GM12874 (cell line): Measurements from ENCODE around the gene ADGRA3.

Experiments used
- TF ChIP-seq, protein P1 (sequence below): IDR thresholded peaks from 2 replicates; pipeline ENCODE4 v1.5.1; 2011; ENCODE audit warnings: low read depth, mild to moderate bottlenecking, control low read depth, low read length, moderate library complexity; ENCODE audit not compliant: insufficient read depth

ADGRA3 gene

GRCh38 chr4:22414833-22415232 is 101.0 kb downstream of the ADGRA3 start:
- TF ChIP-seq, protein P1, sequence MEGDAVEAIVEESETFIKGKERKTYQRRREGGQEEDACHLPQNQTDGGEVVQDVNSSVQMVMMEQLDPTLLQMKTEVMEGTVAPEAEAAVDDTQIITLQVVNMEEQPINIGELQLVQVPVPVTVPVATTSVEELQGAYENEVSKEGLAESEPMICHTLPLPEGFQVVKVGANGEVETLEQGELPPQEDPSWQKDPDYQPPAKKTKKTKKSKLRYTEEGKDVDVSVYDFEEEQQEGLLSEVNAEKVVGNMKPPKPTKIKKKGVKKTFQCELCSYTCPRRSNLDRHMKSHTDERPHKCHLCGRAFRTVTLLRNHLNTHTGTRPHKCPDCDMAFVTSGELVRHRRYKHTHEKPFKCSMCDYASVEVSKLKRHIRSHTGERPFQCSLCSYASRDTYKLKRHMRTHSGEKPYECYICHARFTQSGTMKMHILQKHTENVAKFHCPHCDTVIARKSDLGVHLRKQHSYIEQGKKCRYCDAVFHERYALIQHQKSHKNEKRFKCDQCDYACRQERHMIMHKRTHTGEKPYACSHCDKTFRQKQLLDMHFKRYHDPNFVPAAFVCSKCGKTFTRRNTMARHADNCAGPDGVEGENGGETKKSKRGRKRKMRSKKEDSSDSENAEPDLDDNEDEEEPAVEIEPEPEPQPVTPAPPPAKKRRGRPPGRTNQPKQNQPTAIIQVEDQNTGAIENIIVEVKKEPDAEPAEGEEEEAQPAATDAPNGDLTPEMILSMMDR, result no peak

- TF ChIP-seq, protein P1, result no peak
Observed at GRCh38 chr4:22413471-22413870, 102.4 kb downstream of the ADGRA3 start.

GRCh38 chr4:22412013-22412412 is 103.9 kb downstream of the ADGRA3 start:
- TF ChIP-seq, protein P1, result no peak

DNA sequence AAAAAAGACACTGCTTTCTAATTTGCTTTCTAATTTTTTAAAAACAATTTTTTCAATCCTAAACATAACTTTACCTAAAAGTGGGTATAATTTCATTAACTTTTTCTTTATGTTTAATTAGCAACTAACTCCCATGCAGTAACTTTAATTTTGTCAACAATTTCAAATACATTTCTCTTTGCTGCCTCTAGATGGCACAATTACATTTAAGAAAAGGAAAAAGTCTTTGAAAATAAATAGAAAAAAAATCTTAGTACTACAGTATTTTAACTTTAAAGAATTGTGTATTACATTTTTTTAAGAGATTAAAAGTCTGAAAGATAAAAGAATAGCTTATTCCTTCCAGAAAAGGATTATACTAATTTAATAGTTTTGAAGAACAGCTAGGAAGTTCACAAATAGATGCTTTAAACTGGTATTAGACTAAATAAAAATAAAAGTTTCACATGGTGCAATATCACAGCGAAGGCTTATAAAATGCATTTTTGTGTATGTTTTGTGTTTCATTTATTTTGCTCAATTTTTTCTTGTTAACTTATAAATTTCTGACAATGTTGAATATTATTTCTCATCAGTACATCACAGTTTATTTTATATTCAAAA is 105.1 kb downstream of the ADGRA3 start:
- TF ChIP-seq, protein P1, result no peak

DNA sequence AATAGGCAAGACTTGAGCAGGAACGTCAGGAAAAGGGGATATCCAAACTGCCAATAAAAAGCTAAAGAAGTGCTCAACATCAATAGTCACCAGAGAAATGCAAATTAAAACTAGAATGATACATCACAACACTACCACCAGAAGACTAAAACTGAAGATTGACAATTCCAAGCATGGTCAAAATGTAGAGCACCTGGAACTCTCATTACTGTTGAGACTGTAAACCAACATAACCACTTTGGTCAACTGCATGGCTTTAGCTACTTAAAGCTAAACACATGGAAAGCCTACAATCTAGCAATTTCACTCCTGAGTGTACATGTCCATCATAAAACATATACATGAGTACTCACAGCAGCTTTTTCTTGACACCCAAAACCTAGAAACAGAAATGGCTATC is 107.4 kb downstream of the ADGRA3 start:
- TF ChIP-seq, protein P1, result no peak

GRCh38 chr4:22407361-22407760 is 108.5 kb downstream of the ADGRA3 start:
- TF ChIP-seq, protein P1, result no peak

- TF ChIP-seq, protein P1, result no peak
Observed at GRCh38 chr4:22398671-22399070, 117.2 kb downstream of the ADGRA3 start.
